Measurements from ENCODE around the gene NMRK1. TPM values are rescaled to one million over a fixed set of nuclear protein-coding genes. Genes with fewer than 3 reads are reported as not detected.
A peak's percentile ranks its signal among the peaks of the same experiment; 100 is the strongest.

The NMRK1 gene
- total RNA-seq, result 10 to 100 TPM; 13.6 to 42.6 (median 24.0) TPM

DNA sequence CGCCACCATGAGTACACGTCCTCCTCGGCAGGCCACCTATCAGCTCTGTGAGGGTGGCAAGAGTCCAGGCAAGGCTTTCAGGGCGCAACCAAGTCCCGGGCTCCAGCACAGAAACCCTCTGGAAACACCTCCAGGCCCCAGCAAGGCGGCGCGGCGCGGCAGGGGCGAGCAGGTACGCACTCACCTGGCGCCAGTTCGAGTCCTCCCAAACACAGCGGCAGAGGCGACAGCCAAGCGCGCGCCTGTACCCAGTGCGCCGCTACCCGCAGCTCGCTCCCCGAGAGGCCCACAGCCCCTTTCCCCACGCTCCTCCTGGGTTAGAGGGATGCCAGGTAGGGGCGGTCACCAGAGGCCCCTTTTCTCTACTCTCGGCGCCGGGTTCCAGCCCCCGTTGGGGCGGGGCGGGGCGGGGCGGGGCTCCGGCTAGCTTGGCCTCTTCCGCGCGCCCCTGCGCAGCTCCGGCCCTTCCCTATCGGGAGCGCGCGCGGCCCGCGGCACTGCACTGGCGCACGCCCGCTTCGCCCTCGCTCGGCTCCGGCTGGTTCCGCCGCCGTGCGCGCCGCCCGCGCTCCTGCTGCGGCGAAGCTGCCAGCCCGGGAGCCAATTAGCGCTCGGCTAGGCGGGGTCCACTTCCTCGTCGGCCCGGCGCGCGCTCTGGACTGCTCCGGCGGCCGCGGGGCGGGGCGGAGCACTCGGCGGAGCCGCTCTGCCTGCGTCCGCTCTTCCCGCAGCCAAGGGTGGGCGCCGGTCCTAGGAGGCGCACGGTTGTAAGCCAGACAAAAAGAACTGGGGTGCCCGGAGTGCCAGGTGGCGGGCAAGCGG is at the start of gene NMRK1, which contains the start of gene OSTF1:
Gene NMRK1 (minus strand): TSS at position 332 of the 822 bp plus-strand sequence. CDS start 5,040 bp downstream, outside the sequence.
Gene OSTF1 (plus strand): TSS at position 691 of the 822 bp plus-strand sequence. CDS start 179 bp downstream, outside the sequence.
- TF ChIP-seq, protein P1, sequence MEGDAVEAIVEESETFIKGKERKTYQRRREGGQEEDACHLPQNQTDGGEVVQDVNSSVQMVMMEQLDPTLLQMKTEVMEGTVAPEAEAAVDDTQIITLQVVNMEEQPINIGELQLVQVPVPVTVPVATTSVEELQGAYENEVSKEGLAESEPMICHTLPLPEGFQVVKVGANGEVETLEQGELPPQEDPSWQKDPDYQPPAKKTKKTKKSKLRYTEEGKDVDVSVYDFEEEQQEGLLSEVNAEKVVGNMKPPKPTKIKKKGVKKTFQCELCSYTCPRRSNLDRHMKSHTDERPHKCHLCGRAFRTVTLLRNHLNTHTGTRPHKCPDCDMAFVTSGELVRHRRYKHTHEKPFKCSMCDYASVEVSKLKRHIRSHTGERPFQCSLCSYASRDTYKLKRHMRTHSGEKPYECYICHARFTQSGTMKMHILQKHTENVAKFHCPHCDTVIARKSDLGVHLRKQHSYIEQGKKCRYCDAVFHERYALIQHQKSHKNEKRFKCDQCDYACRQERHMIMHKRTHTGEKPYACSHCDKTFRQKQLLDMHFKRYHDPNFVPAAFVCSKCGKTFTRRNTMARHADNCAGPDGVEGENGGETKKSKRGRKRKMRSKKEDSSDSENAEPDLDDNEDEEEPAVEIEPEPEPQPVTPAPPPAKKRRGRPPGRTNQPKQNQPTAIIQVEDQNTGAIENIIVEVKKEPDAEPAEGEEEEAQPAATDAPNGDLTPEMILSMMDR (IDR thresholded peaks at IDR 0.05), result no peak
- DNase-seq (ENCODE audit: low spot score) (peak; percentile 69), ATAC-seq (ENCODE audit: low FRiP score) (peak; percentile 96)

- TF ChIP-seq, protein P1 (IDR thresholded peaks at IDR 0.05), result no peak
- DNase-seq (ENCODE audit: low spot score) (no peak), ATAC-seq (ENCODE audit: low FRiP score) (no peak)
Measured at GRCh38 chr9:75134495-75134894, 46.5 kb upstream of the NMRK1 start.

- no peak for DNase-seq (ENCODE audit: low spot score)
- ATAC-seq (ENCODE audit: low FRiP score), result no peak
- TF ChIP-seq, protein P1 (IDR thresholded peaks at IDR 0.05), result no peak
Measured at GRCh38 chr9:75133396-75133795, 45.4 kb upstream of the NMRK1 start.

GRCh38 chr9:75132244-75132643 is 44.3 kb upstream of the NMRK1 start:
- ATAC-seq (ENCODE audit: low FRiP score), result no peak
- no peak for DNase-seq (ENCODE audit: low spot score)
- TF ChIP-seq, protein P1 (IDR thresholded peaks at IDR 0.05), result no peak

DNA sequence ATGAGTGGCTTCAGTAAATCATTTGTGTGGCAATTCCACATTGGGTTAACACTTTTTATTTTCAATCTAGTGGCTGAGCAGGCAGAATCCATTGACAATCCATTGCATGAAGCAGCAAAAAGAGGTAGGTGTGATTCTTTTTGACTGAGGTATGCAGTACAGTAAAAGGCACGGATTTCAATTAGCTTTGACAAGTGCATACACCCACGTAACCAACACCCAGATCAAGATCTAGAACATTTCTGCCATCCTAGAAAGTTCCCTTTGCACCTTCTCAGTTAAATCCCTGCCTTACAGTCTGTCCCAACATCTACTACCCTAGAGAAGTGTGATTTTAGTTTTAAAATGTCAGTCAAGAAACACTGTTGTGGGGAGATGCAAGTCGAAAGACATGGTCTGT is 43.7 kb upstream of the NMRK1 start:
- TF ChIP-seq, protein P1 (IDR thresholded peaks at IDR 0.05), result no peak
- ATAC-seq (ENCODE audit: low FRiP score), result no peak
- no peak for DNase-seq (ENCODE audit: low spot score)

- DNase-seq (ENCODE audit: low spot score) (no peak), ATAC-seq (ENCODE audit: low FRiP score) (no peak)
- TF ChIP-seq, protein P1 (IDR thresholded peaks at IDR 0.05), result no peak
Measured at GRCh38 chr9:75130621-75131230, 42.8 kb upstream of the NMRK1 start.

Data from omental fat pad (tissue), 4 donors.